GM18907 (cell line): ENCODE data around the gene ALDH1L2.
A peak's percentile ranks its signal among the peaks of the same experiment; 100 is the strongest.

Experiments
- ATAC-seq: cut with Tn5 transposase; IDR thresholded peaks from one replicate; pipeline ENCODE4 v1.9.1; 2021; ENCODE audit warnings: mild to moderate bottlenecking, moderate library complexity; ENCODE audit not compliant: unreplicated experiment

ALDH1L2 gene

DNA sequence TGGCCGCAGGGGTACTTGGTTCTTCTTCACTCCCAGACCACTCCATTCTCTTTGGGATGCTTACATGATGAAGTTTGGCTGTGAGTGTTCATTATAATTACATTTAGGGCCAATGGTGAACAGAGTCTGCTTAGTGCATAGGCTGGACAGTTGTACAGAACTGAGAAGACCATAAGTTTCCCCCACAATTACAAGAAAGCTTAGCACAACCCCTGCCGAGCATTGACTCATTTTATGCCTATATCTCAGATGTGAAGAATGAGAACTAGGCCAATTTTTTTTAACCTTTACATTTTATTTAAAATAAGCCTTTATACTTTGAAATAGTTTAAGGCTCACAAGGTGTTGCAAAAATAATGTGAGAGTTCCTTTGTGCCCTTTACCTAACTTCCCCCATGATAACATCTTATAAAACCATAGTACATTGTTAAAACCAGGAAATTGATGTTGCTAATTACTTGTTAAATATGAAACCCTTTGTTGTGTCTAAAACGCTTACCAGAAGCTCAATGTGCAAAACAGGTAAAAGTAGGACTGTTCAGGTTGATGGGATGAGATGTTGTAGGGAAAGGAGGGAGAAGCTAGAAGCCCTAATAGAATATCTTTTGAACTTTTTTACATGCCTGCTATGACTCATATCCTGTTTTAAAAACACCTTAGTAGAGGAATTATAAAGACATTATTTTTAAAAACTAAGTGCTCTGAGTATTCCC lies 47.2 kb downstream of the ALDH1L2 start:
- no peak for ATAC-seq

- no peak for ATAC-seq
Observed at GRCh38 chr12:105033851-105034250, 50.4 kb downstream of the ALDH1L2 start.

DNA sequence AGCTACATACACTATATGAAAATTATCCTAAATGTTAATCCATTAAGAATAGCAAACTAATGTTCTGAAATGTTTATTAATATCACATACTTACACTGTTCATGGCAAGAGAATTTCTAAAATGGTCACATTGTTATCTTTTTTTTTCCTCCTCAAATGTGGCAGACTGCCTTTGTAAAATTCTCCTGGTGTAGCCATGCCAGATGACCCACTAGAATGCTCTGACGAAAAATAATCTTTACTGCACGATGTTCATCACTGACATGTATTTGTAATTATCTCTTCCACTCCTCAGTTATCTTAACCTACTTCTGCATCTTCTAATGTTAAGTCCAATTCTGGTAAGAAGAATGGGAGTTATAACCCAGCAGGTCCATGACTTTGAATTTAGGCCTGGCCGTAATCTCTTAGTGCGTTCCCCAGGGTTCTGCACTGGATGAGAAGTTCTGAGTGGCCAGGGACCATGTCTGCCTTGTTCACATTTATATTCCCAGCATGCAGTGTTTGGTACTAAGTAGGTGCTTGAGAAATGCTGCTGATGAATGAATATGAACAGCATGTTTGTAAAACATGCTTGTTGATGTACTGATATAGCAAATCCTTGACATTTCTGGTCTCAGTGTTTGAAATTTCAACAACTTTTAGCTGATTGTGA lies 51.4 kb downstream of the ALDH1L2 start:
- no peak for ATAC-seq

GRCh38 chr12:105030820-105031807 lies 53.1 kb downstream of the ALDH1L2 start:
- ATAC-seq, result peak; percentile 88

GRCh38 chr12:105026411-105026810 lies 57.8 kb downstream of the ALDH1L2 start:
- ATAC-seq, result no peak

- ATAC-seq, result no peak
Observed at GRCh38 chr12:105025890-105026289, 58.4 kb downstream of the ALDH1L2 start.

- ATAC-seq, result no peak
Observed at GRCh38 chr12:105024928-105025327, 59.3 kb downstream of the ALDH1L2 start.

GRCh38 chr12:105020241-105020962 lies 63.9 kb downstream of the ALDH1L2 start:
- no peak for ATAC-seq

DNA sequence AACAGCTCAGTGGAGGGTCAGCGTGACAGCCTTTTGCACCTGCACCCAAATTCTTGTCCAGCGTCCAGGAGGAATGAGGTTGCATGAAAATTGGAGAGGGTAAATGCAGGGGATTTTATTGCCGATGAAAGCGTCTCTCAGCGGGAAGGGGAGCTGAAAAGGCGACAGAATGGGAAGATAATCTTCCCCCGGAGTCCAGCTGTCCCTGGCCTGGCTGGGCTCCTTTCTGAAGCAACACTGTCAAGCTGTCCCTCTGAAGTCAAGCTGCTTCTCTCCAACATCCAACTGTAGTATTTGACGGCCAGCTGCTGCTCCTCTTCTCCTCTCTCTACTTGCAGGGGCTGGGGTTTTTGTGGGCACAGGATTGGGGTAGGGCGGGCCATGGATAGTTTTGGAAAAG lies 65.5 kb downstream of the ALDH1L2 start:
- ATAC-seq, result no peak

GRCh38 chr12:105018012-105018411 lies 66.2 kb downstream of the ALDH1L2 start:
- no peak for ATAC-seq

DNA sequence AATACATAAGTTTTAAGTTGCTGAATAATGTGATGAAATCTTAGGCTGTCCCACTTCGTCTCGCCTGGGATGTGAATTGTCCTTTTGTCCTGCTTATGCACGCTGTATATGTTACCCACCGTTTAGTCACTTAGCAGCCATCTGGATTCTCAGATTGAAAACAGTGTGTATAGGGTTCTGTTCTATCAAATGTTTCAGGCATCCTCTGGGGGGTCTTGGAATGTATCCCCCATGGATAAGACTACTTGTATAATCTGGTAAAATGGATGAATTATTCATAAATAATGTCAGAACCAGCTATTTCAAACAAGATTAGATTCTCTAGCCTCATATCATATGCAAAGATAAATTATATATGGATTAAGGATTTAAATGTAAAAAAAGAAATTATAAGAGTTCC lies 68.7 kb downstream of the ALDH1L2 start:
- ATAC-seq, result no peak

- no peak for ATAC-seq
Observed at GRCh38 chr12:105014603-105015002, 69.7 kb downstream of the ALDH1L2 start.

GRCh38 chr12:105013892-105014291 lies 70.4 kb downstream of the ALDH1L2 start:
- ATAC-seq, result no peak

- no peak for ATAC-seq
Observed at GRCh38 chr12:105001476-105001875, 82.8 kb downstream of the ALDH1L2 start.

DNA sequence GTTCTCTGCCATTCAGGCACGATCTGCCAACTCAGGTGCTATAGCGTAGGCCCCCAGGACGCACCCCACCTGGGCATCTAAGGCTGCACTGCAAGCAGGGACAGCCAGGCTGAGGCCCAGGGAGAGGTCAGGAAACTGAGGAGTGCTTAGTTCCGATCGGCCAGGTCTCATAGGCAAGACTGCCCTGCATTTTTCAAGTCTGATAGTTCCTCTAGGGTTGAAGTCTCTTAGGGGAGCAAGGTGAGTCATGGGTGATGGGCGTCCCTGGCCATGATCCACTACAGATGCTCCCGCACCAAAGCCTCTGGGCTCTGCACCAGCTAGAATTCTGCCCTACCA lies 84.9 kb downstream of the ALDH1L2 start:
- no peak for ATAC-seq

DNA sequence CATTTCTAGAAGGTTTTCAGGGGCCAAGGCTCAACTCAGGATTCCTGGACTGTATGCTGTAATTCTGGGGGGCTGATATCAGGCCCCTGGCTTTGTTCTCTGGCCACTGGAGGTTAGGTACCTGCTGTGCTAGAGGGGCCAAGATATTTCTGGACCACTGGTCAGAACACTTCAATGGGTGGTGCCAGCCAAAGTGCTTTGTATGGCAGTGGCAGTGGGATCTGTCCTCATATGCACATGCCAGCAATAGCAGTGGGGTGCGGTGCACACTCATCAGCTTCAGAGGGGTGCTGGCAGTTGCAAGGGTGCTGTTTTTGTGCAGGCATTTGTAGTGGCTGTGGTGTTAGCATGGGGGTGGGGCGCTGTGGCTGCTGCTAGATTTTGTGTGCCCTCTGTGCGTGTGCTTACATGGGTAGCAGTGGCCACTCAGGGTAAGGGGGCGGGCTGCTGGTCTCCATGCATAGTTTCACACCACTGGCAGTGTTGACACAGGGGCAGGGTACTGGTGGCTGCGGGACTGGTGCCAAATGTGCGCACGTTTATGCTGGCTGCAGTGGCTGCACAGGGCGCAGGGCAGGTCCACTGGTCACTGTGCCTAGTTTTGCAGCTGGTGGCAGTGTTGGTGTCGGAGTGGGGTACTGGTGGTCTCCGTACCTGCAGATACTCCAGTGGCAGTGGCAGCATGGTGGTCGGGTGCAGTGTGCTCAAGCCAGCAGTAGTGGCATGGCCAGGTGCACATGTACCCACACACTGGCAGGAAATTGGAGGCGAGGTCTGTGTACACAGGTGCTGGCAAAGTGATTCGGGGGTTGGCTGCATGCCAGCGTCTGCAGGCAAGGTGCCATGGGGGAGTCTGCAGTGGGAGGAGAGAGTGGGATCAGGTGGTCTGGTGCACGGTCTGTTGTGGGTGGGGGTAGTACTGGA lies 85.6 kb downstream of the ALDH1L2 start:
- no peak for ATAC-seq

GRCh38 chr12:104997541-104997940 lies 86.7 kb downstream of the ALDH1L2 start:
- ATAC-seq, result no peak

DNA sequence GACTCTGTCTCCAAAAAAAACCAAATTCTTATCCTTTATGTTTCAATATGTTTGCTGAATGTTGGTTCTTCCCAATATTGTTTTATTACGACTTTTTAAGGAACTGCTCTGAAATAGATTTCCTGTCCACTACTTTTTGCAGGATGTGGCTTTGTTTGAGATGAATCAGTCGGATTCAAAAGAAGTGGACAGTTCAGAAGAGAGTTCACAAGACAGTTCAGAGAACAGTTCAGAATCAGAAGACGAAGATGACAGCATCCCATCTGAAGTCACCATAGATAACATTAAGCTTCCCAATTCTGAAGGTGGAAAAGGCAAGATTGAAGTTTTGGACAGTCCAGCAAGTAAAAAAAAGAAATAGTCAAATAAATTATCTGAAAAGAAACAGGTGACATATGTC lies 89.9 kb downstream of the ALDH1L2 start:
- no peak for ATAC-seq

- no peak for ATAC-seq
Observed at GRCh38 chr12:104991565-104992128, 92.6 kb downstream of the ALDH1L2 start.

DNA sequence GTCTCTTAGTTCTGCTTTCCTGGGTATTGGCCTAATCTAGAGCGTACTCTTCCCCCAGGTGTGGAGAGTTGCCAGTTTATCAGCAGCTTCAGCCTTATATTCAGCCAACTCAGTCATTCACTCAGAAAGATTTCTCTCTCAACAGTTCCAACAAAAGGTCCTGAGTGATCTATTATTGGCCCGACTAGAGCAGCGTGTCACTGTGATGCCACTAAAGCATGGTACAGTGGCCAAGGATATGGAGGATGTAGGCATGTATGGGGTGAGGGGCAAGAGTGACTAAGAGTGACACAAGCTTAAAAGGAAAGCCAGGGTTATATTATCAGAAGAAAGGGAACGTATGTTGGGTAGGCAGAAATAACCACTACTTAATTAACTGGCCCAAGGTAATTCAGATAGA lies 93.3 kb downstream of the ALDH1L2 start:
- ATAC-seq, result no peak
